Adrenal gland (tissue), 5 donors: Measurements from ENCODE around the gene SFT2D1.

ENCODE experiments used
- CTCF ChIP-seq, 6 experiments: fragments of 450-650 bp in 4 of 6; fragments of 200-600 bp in 2 of 6; sonication (generic) in 1 of 6; IDR thresholded peaks; 1 replicate in 5 of 6; 2 replicates in 1 of 6; pipeline versions ENCODE4 v1.5.1 to v1.8.0; 2016 to 2021; ENCODE audit warnings: antibody characterized with exemption in 6 of 6, mild to moderate bottlenecking in 2 of 6, moderate library complexity in 1 of 6
- POLR2A ChIP-seq, 2 donors: fragments of 450-650 bp; IDR thresholded peaks; one replicate each; pipeline ENCODE4 v1.6.1; 2017; ENCODE audit warnings: antibody characterized with exemption in 2 of 2, mild to moderate bottlenecking in 2 of 2, moderate library complexity in 1 of 2
- donor health status: DM: no; HTN: no; CAD: no.

- no peak for TF ChIP-seq CTCF (IDR thresholded peaks at IDR 0.05)
- TF ChIP-seq POLR2A (IDR thresholded peaks at IDR 0.05), result no peak
Measured at GRCh38 chr6:166305562-166306117, 36.7 kb downstream of the SFT2D1 start.
